Measurements from ENCODE around the gene CWC27.

CWC27 gene

GRCh38 chr5:64746446-64746845 is 22.3 kb upstream of the CWC27 start:
- H3K4me3 ChIP-seq (ENCODE audit: low read depth, low read length), result no peak overlapping the region
- no peak for DNase-seq (ENCODE audit: low read depth)
- TF ChIP-seq, protein P1, sequence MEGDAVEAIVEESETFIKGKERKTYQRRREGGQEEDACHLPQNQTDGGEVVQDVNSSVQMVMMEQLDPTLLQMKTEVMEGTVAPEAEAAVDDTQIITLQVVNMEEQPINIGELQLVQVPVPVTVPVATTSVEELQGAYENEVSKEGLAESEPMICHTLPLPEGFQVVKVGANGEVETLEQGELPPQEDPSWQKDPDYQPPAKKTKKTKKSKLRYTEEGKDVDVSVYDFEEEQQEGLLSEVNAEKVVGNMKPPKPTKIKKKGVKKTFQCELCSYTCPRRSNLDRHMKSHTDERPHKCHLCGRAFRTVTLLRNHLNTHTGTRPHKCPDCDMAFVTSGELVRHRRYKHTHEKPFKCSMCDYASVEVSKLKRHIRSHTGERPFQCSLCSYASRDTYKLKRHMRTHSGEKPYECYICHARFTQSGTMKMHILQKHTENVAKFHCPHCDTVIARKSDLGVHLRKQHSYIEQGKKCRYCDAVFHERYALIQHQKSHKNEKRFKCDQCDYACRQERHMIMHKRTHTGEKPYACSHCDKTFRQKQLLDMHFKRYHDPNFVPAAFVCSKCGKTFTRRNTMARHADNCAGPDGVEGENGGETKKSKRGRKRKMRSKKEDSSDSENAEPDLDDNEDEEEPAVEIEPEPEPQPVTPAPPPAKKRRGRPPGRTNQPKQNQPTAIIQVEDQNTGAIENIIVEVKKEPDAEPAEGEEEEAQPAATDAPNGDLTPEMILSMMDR (conservative IDR thresholded peaks at IDR 0.05; ENCODE audit: low read depth, low read length), result no peak

GRCh38 chr5:64749385-64749784 is 19.3 kb upstream of the CWC27 start:
- TF ChIP-seq, protein P1 (conservative IDR thresholded peaks at IDR 0.05; ENCODE audit: low read depth, low read length), result no peak
- no peak for DNase-seq (ENCODE audit: low read depth)
- H3K4me3 ChIP-seq (ENCODE audit: low read depth, low read length), result no peak overlapping the region

DNA sequence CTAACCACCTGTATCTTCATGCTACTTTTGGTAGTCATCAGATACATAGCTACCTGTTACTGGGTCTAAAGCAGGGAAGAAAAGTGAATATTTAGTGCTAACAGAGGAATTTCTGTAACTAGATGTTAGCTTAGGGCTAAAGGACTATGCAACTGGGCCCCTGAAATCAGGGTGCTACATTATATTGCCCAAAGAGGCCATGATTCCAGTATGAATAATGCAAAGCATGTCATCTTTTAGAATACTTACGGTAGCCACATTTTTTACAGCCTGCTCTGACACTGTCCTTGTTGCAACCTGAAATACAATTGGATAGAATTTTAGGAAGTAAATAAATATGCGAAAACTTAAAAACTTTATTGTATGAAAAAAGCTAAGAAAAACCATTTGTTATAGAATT is 14.7 kb upstream of the CWC27 start:
- TF ChIP-seq, protein P1 (conservative IDR thresholded peaks at IDR 0.05; ENCODE audit: low read depth, low read length), result no peak
- no peak overlapping the region for H3K4me3 ChIP-seq (ENCODE audit: low read depth, low read length)
- DNase-seq (ENCODE audit: low read depth), result no peak

DNA sequence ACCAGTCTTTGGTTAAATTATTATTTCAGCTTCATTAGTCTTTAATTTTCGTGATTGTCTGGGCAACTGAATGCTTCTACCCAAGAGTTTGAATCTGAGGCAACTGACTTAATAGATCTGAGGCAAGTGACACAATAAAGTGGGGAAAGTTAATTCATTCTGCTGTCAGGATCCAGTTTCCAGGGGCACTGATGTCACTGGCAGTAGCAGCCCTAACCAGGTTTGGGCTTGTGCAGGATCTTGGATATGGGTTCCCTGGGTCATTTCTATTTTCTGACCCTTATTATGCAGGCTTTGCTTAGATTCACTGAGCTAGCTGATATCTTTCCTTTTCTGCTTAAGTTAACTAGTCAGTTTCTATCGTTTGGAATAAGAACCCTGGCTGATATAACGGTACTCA is 9.8 kb upstream of the CWC27 start:
- no peak for DNase-seq (ENCODE audit: low read depth)
- no peak overlapping the region for H3K4me3 ChIP-seq (ENCODE audit: low read depth, low read length)
- TF ChIP-seq, protein P1 (conservative IDR thresholded peaks at IDR 0.05; ENCODE audit: low read depth, low read length), result no peak

DNA sequence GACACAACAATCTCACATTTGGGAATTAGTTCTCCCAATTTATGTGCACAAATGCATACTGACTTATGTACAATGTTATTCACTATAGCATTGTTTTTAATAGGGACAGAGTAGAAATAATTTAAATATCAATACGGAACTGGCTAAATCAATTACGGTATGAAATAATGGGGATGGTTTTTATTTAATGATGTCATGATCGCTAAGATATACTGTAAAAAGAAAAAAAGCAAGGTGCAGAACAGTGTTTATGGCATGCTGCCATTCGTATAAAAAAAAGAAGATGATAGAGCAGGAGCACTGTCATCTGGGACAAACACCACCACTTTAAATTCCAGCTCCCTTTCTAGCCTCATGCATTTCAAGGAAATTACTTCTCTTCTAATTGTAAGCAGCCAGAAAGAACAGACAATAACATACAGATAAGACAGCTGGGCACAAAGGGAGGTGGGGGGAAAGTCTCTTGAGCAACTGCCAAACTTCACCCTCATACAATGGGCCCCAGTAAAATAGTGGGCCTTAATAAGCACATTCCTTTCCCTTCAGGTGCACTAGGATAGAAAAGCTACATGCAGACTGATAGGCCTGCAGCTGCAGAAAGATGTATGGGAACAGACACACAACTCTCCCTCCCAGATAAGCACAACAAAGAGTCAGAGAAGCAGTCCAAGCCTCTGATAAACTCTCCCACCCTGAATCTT is 8.6 kb upstream of the CWC27 start:
- no peak for DNase-seq (ENCODE audit: low read depth)

DNA sequence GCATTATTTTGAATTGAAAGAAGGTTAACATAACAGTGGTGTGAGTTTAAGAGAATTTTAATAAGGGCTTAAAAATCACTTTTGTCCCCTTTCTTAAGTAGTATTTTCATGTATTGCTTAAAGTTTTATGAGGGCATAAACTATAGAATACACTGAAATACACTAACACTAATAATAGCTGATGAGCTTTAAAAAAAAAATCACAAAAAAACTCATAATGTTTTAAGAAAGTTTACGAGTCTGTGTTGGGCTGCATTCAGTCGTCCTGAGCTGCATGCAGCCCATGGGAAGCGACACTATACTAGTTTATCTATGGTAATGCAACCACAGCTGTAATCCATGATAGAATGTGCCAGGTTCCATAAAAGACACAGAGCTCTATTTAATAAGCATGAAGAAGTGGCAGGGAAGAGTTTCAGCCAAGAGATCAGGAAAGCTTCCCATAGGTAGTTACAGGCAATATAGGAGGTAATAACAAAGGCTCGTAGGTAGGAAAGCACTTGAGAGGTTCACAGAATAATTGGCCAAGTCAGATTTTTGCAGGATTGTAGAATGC is 4.7 kb upstream of the CWC27 start:
- TF ChIP-seq, protein P1 (conservative IDR thresholded peaks at IDR 0.05; ENCODE audit: low read depth, low read length), result no peak
- H3K4me3 ChIP-seq (ENCODE audit: low read depth, low read length), result no peak overlapping the region
- no peak for DNase-seq (ENCODE audit: low read depth)

More for the DNA sequence above, 8.6 kb upstream of the CWC27 start:
- no peak overlapping the region for H3K4me3 ChIP-seq (ENCODE audit: low read depth, low read length)
- TF ChIP-seq, protein P1 (conservative IDR thresholded peaks at IDR 0.05; ENCODE audit: low read depth, low read length), result no peak
